ENCODE results near the gene PHF14. TPM values are rescaled to one million over a fixed set of nuclear protein-coding genes. Genes with fewer than 3 reads are reported as not detected.

Gene PHF14
- polyA plus RNA-seq, 2 of the 4 experiments (the other 2 are of a cell fraction) = 36.7 to 48.0 TPM

DNA sequence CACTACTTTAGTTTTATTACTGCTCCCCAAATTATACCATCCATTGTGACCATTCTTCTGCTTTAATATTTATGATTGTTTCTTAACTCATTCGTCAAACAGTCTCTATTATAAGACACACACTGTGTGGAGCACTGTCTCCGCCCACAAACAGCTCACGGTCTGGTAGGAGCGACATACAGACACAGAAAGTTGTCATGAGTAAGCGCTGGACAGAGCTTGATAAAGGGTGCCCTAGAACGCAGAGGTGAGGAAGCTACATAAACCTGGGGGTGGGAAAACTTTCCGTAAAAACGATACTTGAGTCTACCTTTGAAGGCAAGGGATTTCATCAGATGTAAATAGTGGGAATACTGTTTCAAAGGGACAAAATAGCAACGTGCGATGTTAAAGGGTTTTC lies 207.9 kb downstream of the PHF14 start:
- no peaks in the 10 kb centered on the region for H3K4me1 ChIP-seq
- H3K4me3 ChIP-seq = no peak overlapping the region
- no peak overlapping the region for H3K4me2 ChIP-seq
- no peaks in the 10 kb centered on the region for H3K9me3 ChIP-seq
- no peak overlapping the region for H3K27ac ChIP-seq
- TF ChIP-seq HDAC2 (IDR thresholded peaks at IDR 0.05) (no peak), MYC (IDR thresholded peaks at IDR 0.05; ENCODE audit: borderline replicate concordance, low read length) (no peak), JUN (IDR thresholded peaks at IDR 0.05) (no peak), ZFP36 (IDR thresholded peaks at IDR 0.05; ENCODE audit: borderline replicate concordance, partially characterized antibody) (no peak), HOXA7 (CRISPR knock-in tag; IDR thresholded peaks at IDR 0.05) (no peak), HOXB13 (CRISPR knock-in tag; IDR thresholded peaks at IDR 0.05; ENCODE audit: low read depth) (no peak), RCOR1 (IDR thresholded peaks at IDR 0.05; ENCODE audit: low read depth, low read length) (no peak)
- TF ChIP-seq, protein P1, sequence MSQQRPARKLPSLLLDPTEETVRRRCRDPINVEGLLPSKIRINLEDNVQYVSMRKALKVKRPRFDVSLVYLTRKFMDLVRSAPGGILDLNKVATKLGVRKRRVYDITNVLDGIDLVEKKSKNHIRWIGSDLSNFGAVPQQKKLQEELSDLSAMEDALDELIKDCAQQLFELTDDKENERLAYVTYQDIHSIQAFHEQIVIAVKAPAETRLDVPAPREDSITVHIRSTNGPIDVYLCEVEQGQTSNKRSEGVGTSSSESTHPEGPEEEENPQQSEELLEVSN (IDR thresholded peaks at IDR 0.05; ENCODE audit: borderline replicate concordance, low read depth) = no peak
- no peak for FAIRE-seq
- no peak for DNase-seq (ENCODE audit: low read depth in 1 of 2, low spot score in 1 of 2)
- ChIA-PET POLR2A (no interaction called here), CTCF (interaction anchor here (0.6 to 1.8 kb wide), 3 partner anchors 15 to 107 kb away, joined by 3 to 5 read pairs (median 5); no protein-coding TSS in a partner anchor)
- 59% methylated on average over 10 of the region's 10 CpGs for WGBS (ENCODE audit: missing lambda C conversion rate)
- ATAC-seq = no peak

DNA sequence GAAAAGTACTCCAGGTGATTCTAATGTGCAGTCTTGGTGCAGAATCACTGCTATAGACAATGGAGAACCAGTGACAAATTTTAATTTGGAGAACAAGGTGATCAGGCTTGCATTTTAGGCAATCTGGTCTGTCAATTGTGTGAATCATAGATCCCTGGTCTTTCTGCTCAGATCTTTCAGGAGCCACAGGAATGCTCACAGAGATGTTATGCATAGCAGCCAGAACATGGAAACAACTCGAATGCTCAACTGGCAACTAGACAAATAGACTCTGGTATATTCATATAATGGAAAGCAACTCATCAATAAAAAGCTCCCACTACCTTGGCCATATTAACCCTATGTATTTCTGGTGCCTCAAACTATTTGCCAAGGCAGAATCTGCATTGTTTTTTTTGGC lies 209.1 kb downstream of the PHF14 start:
- ATAC-seq = no peak
- FAIRE-seq = no peak
- Histone ChIP-seq H3K27ac (no peak overlapping the region), H3K9me3 (no peaks in the 10 kb centered on the region), H3K4me1 (no peaks in the 10 kb centered on the region), H3K4me3 (no peak overlapping the region), H3K4me2 (no peak overlapping the region)
- WGBS (ENCODE audit: missing lambda C conversion rate) = 18% methylated on average over 1 of the region's 1 CpG
- ChIA-PET CTCF (interaction anchor here (0.8 to 1.8 kb wide), 3 partner anchors 11 to 29 kb away, joined by 3 to 5 read pairs (median 5); no protein-coding TSS in a partner anchor), POLR2A (no interaction called here)
- DNase-seq (ENCODE audit: low read depth in 1 of 2, low spot score in 1 of 2) = no peak
- TF ChIP-seq HDAC2 (IDR thresholded peaks at IDR 0.05) (no peak), JUN (IDR thresholded peaks at IDR 0.05) (no peak), FOSL2 (IDR thresholded peaks at IDR 0.05) (no peak), FOSL2 (CRISPR knock-in tag; IDR thresholded peaks at IDR 0.05) (no peak), RNF2 (IDR thresholded peaks at IDR 0.05; ENCODE audit: borderline replicate concordance, low read depth) (no peak), NFE2L2 (conservative IDR thresholded peaks at IDR 0.05; ENCODE audit: low read length) (no peak), ESRRA (IDR thresholded peaks at IDR 0.05; ENCODE audit: borderline replicate concordance, low read length) (no peak), MAFK (IDR thresholded peaks at IDR 0.05; ENCODE audit: partially characterized antibody) (no peak), CHD4 (IDR thresholded peaks at IDR 0.05; ENCODE audit: borderline replicate concordance) (no peak), FOXS1 (CRISPR knock-in tag; IDR thresholded peaks at IDR 0.05) (no peak), CHD2 (IDR thresholded peaks at IDR 0.05; ENCODE audit: low read length, partially characterized antibody) (no peak), EHMT2 (IDR thresholded peaks at IDR 0.05; ENCODE audit: low read depth) (no peak), RFX5 (IDR thresholded peaks at IDR 0.05) (no peak), ZC3H11A (IDR thresholded peaks at IDR 0.05) (no peak), HOXB13 (CRISPR knock-in tag; IDR thresholded peaks at IDR 0.05; ENCODE audit: low read depth) (no peak), POLR2AphosphoS2 (conservative IDR thresholded peaks at IDR 0.05; ENCODE audit: low read length) (no peak)
- TF ChIP-seq, protein P2, sequence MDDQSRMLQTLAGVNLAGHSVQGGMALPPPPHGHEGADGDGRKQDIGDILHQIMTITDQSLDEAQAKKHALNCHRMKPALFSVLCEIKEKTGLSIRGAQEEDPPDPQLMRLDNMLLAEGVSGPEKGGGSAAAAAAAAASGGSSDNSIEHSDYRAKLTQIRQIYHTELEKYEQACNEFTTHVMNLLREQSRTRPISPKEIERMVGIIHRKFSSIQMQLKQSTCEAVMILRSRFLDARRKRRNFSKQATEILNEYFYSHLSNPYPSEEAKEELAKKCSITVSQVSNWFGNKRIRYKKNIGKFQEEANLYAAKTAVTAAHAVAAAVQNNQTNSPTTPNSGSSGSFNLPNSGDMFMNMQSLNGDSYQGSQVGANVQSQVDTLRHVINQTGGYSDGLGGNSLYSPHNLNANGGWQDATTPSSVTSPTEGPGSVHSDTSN (IDR thresholded peaks at IDR 0.05) = no peak
- TF ChIP-seq, protein P3, sequence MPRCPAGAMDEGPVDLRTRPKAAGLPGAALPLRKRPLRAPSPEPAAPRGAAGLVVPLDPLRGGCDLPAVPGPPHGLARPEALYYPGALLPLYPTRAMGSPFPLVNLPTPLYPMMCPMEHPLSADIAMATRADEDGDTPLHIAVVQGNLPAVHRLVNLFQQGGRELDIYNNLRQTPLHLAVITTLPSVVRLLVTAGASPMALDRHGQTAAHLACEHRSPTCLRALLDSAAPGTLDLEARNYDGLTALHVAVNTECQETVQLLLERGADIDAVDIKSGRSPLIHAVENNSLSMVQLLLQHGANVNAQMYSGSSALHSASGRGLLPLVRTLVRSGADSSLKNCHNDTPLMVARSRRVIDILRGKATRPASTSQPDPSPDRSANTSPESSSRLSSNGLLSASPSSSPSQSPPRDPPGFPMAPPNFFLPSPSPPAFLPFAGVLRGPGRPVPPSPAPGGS (IDR thresholded peaks at IDR 0.05) = no peak
- TF ChIP-seq, protein P4, sequence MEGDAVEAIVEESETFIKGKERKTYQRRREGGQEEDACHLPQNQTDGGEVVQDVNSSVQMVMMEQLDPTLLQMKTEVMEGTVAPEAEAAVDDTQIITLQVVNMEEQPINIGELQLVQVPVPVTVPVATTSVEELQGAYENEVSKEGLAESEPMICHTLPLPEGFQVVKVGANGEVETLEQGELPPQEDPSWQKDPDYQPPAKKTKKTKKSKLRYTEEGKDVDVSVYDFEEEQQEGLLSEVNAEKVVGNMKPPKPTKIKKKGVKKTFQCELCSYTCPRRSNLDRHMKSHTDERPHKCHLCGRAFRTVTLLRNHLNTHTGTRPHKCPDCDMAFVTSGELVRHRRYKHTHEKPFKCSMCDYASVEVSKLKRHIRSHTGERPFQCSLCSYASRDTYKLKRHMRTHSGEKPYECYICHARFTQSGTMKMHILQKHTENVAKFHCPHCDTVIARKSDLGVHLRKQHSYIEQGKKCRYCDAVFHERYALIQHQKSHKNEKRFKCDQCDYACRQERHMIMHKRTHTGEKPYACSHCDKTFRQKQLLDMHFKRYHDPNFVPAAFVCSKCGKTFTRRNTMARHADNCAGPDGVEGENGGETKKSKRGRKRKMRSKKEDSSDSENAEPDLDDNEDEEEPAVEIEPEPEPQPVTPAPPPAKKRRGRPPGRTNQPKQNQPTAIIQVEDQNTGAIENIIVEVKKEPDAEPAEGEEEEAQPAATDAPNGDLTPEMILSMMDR (IDR thresholded peaks at IDR 0.05) = no peak
- TF ChIP-seq, protein P5, sequence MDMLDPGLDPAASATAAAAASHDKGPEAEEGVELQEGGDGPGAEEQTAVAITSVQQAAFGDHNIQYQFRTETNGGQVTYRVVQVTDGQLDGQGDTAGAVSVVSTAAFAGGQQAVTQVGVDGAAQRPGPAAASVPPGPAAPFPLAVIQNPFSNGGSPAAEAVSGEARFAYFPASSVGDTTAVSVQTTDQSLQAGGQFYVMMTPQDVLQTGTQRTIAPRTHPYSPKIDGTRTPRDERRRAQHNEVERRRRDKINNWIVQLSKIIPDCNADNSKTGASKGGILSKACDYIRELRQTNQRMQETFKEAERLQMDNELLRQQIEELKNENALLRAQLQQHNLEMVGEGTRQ (IDR thresholded peaks at IDR 0.05) = no peak
- TF ChIP-seq, protein P6, sequence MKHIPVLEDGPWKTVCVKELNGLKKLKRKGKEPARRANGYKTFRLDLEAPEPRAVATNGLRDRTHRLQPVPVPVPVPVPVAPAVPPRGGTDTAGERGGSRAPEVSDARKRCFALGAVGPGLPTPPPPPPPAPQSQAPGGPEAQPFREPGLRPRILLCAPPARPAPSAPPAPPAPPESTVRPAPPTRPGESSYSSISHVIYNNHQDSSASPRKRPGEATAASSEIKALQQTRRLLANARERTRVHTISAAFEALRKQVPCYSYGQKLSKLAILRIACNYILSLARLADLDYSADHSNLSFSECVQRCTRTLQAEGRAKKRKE (CRISPR knock-in tag; IDR thresholded peaks at IDR 0.05; ENCODE audit: low read depth) = no peak

Data from A549 (cell line).